Kidney epithelial cell (primary cell): ENCODE results near the gene TUBB6. TPM values are rescaled to one million over a fixed set of nuclear protein-coding genes. Genes with fewer than 3 reads are reported as not detected.

ENCODE experiments used
- DNase-seq: peaks from one replicate; pipeline ENCODE4 v3.0.0-alpha.2; 2010; ENCODE audit warnings: low read depth
- H3K27me3 ChIP-seq: 2 replicates; pipeline ENCODE4 v1.6.0; 2011; ENCODE audit warnings: low read length; ENCODE audit not compliant: control insufficient read depth, insufficient read depth
- H3K36me3 ChIP-seq: 2 replicates; pipeline ENCODE4 v1.5.1; 2011; ENCODE audit warnings: low read length; ENCODE audit not compliant: control insufficient read depth, insufficient read depth
- H3K4me3 ChIP-seq: 2 replicates; pipeline ENCODE4 v1.5.1; 2011; ENCODE audit warnings: low read depth, mild to moderate bottlenecking, control low read depth, low read length
- total RNA-seq: library from RNA; depleted of rRNA; stranded (reverse); fragments of >200 nt; gene quantifications from 2 replicates; pipeline ENCODE4 v1.2.3, GENCODE V29; 2015
- TF ChIP-seq, protein P1 (sequence below): IDR thresholded peaks from 2 replicates; pipeline ENCODE4 v1.5.1; 2011; ENCODE audit warnings: mild to moderate bottlenecking, moderate library complexity, low read length, control low read depth, inconsistent platforms; ENCODE audit not compliant: insufficient read depth, poor library complexity, severe bottlenecking

TUBB6 gene
- total RNA-seq, 1 donor from 2014 or later, result 387 TPM

DNA sequence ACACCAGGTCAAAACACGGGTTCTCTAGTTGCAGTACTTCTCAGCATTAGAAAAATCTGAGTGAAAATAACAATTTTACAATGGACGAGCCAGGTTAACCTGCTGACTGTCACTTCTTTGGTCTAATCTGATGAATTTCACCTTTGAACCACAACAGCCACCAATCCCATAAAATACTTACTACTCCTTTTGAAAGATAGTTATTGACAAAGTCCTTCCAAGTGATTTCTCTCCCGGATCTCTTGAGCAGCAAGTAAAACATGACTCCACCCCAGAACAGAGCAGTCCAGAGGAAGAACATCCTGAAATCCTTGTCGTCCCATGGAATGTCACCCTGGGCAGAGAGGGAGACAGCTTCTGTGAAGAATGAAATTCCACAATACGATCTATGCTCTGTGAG lies 58.7 kb downstream of the TUBB6 start:
- Histone ChIP-seq H3K36me3 (peaks cover 1% of the 10 kb centered on the region), H3K27me3 (no peaks in the 10 kb centered on the region), H3K4me3 (no peak overlapping the region)
- DNase-seq, result no peak
- TF ChIP-seq, protein P1, sequence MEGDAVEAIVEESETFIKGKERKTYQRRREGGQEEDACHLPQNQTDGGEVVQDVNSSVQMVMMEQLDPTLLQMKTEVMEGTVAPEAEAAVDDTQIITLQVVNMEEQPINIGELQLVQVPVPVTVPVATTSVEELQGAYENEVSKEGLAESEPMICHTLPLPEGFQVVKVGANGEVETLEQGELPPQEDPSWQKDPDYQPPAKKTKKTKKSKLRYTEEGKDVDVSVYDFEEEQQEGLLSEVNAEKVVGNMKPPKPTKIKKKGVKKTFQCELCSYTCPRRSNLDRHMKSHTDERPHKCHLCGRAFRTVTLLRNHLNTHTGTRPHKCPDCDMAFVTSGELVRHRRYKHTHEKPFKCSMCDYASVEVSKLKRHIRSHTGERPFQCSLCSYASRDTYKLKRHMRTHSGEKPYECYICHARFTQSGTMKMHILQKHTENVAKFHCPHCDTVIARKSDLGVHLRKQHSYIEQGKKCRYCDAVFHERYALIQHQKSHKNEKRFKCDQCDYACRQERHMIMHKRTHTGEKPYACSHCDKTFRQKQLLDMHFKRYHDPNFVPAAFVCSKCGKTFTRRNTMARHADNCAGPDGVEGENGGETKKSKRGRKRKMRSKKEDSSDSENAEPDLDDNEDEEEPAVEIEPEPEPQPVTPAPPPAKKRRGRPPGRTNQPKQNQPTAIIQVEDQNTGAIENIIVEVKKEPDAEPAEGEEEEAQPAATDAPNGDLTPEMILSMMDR, result no peak

- H3K27me3 ChIP-seq, result no peaks in the 10 kb centered on the region
- no peak overlapping the region for H3K4me3 ChIP-seq
- H3K36me3 ChIP-seq, result peaks cover 1% of the 10 kb centered on the region
- no peak for DNase-seq
- TF ChIP-seq, protein P1, result no peak
These were observed 61.2 kb downstream of the TUBB6 start for GRCh38 chr18:12369211-12369610.

DNA sequence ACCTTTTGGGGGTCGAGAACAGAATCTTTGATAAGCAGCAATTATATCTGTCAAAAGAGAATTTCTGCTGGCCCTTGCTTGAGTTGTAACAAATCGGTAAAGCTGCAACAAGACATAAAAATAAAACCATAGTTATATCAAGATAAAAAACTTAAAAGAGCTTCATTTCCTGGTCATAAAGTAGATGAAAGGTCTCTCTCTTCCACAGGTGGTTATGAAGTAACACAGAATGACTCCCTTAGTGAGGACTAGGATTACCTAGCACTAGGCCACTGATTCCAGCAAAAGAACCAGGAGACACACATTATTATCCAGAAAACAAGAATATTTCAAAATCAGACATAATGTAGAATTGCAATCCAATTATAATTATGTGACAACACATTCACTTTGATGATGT lies 63.5 kb downstream of the TUBB6 start:
- Histone ChIP-seq H3K4me3 (no peak overlapping the region), H3K36me3 (no peaks in the 10 kb centered on the region), H3K27me3 (no peaks in the 10 kb centered on the region)
- DNase-seq, result no peak
- TF ChIP-seq, protein P1, result no peak

- H3K36me3 ChIP-seq, result no peaks in the 10 kb centered on the region
- no peaks in the 10 kb centered on the region for H3K27me3 ChIP-seq
- TF ChIP-seq, protein P1, result no peak
- no peak overlapping the region for H3K4me3 ChIP-seq
- no peak for DNase-seq
These were observed 64.4 kb downstream of the TUBB6 start for GRCh38 chr18:12372406-12372805.

DNA sequence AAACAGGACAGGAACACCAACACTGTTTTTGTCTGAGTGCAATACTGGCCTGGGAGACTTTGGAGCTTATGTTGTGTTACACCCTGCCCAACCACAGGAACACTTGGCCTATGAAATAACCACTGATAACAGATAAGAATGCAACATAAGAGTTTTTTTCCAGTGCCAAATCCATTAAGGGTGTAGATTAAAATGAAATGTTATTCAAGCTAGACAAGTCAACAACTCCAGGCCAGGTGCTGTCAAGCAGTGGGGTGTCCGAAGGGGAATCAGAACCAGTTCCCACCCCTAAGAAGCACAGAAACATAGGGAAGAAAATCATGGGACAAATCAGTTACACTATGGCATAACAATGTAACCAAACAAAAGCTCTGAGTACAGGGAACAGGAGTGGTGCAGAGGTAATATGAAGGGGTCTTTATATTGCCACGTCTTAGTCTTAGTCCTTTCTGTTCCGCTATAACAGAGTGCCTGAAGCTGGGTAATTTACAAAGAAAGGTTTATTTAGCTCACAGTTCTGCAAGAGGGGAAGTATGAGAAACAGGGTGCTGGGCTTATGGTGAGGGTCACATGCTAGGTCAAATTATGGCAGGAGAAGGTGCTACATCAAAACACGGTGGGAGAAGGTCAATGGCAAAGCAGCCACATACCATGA lies 65.2 kb downstream of the TUBB6 start:
- Histone ChIP-seq H3K36me3 (no peaks in the 10 kb centered on the region), H3K27me3 (no peaks in the 10 kb centered on the region), H3K4me3 (no peak overlapping the region)
- TF ChIP-seq, protein P1, result no peak
- no peak for DNase-seq

DNA sequence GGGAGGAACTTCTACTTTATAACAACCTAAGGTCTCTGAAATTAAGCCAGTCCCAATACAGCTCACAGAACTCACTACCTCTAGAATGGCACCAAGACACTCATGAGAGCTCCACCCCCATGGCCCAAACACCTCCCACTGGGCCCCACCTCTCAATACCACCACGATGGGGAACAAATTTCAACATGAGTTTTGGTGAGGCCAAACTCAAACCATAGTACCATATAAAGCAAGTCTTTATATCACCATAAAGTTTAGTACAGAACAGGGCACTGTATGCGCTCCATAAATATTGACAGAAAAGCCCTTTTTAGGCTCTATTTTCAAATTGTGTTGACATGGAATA lies 65.7 kb downstream of the TUBB6 start:
- no peaks in the 10 kb centered on the region for H3K36me3 ChIP-seq
- H3K4me3 ChIP-seq, result no peak overlapping the region
- no peaks in the 10 kb centered on the region for H3K27me3 ChIP-seq
- TF ChIP-seq, protein P1, result no peak
- DNase-seq, result no peak
